Small intestine (tissue), 16 donors: ENCODE data around the gene OR10G8. TPM values are rescaled to one million over a fixed set of nuclear protein-coding genes. Genes with fewer than 3 reads are reported as not detected.
"Not testable (repeated sequence)": the region's sequence is repeated elsewhere in the genome, so short reads cannot be mapped to it uniquely, and the experiment has no call there.

Experiments
- DNase-seq, 2 donors: peaks; one replicate each; pipeline versions ENCODE4 v3.0.0 to v3.0.0-alpha.2; 2013
- FAIRE-seq: peaks from 2 replicates; lab custom pipeline; 2012; peaks lifted over from hg19 to GRCh38; lab: Jason Lieb, UNC
- H3K27ac ChIP-seq, 3 donors: one replicate each; pipeline ENCODE4 v1.5.1; 2013; ENCODE audit warnings: low read length in 2 of 3, mild to moderate bottlenecking in 2 of 3, control low read depth in 1 of 3, inconsistent platforms in 1 of 3, low read depth in 1 of 3, moderate library complexity in 1 of 3
- H3K27me3 ChIP-seq, 3 donors: one replicate each; pipeline ENCODE4 v1.6.1; 2013; ENCODE audit warnings: low read length in 3 of 3, inconsistent platforms in 1 of 3; ENCODE audit not compliant: control insufficient read depth in 3 of 3, insufficient read depth in 3 of 3
- H3K36me3 ChIP-seq, 3 donors: one replicate each; pipeline ENCODE4 v1.6.1; 2013; ENCODE audit warnings: low read length in 3 of 3, inconsistent platforms in 1 of 3, low read depth in 1 of 3, mild to moderate bottlenecking in 1 of 3, moderate library complexity in 1 of 3; ENCODE audit not compliant: control insufficient read depth in 3 of 3, insufficient read depth in 2 of 3
- H3K4me1 ChIP-seq, 3 donors: one replicate each; pipeline ENCODE4 v1.6.1; 2013; ENCODE audit warnings: low read length in 2 of 3, inconsistent platforms in 1 of 3, low read depth in 1 of 3, mild to moderate bottlenecking in 1 of 3, moderate library complexity in 1 of 3; ENCODE audit not compliant: control insufficient read depth in 3 of 3, insufficient read depth in 2 of 3
- H3K4me3 ChIP-seq, 3 donors: one replicate each; pipeline ENCODE4 v1.5.1; 2013; ENCODE audit warnings: low read length in 3 of 3, control low read depth in 1 of 3, inconsistent platforms in 1 of 3, low read depth in 1 of 3, mild to moderate bottlenecking in 1 of 3, moderate library complexity in 1 of 3
- H3K9me3 ChIP-seq, 2 donors: one replicate each; pipeline ENCODE4 v1.6.1; 2013; ENCODE audit warnings: low read depth in 1 of 2, low read length in 1 of 2; ENCODE audit not compliant: control insufficient read depth in 2 of 2, insufficient read depth in 1 of 2
- WGBS, 3 donors: extraction: QIAGEN DNeasy Blood & Tissue Kit; methylation state at CpG; one replicate each; pipeline ENCODE4 v1.1.7; 2013; 5-methylcytosine and 5-hydroxymethylcytosine counted together
- long read RNA-seq, 10 donors: transcript quantifications; one replicate each; lab custom pipeline, GENCODE V29; 2026
- polyA plus RNA-seq, 4 donors: library from polyadenylated mRNA; stranded (reverse) in 3 of 4; unstranded in 1 of 4; fragments of 200-250 nt in 3 of 4; fragments of 120-200 nt in 1 of 4; gene quantifications; one replicate each; pipeline versions ENCODE4 v1.2.1 to v1.2.3, GENCODE V29; 2013
- donor health status: healthy with polysubstance abuse.
- donor health status: control.
- donor health status: control.
- donor health status: Bipolar disorder and iron deficiency.
- donor health status: healthy.

OR10G8 gene, protein sequence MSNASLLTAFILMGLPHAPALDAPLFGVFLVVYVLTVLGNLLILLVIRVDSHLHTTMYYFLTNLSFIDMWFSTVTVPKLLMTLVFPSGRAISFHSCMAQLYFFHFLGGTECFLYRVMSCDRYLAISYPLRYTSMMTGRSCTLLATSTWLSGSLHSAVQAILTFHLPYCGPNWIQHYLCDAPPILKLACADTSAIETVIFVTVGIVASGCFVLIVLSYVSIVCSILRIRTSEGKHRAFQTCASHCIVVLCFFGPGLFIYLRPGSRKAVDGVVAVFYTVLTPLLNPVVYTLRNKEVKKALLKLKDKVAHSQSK
- not detected for polyA plus RNA-seq
- long read RNA-seq, donor 1, result 0 reads
- long read RNA-seq, donor 2, result 0 reads
- long read RNA-seq, donor 3, result 0 reads
- long read RNA-seq, donor 4, result 0 reads
- long read RNA-seq, donor 5, result 0 reads
- long read RNA-seq, donor 6, result 0 reads
- long read RNA-seq, donor 7, result 0 reads
- long read RNA-seq, donor 8, result 0 reads
- long read RNA-seq, donor 9, result 0 reads
- long read RNA-seq, donor 10, result 0 reads

DNA sequence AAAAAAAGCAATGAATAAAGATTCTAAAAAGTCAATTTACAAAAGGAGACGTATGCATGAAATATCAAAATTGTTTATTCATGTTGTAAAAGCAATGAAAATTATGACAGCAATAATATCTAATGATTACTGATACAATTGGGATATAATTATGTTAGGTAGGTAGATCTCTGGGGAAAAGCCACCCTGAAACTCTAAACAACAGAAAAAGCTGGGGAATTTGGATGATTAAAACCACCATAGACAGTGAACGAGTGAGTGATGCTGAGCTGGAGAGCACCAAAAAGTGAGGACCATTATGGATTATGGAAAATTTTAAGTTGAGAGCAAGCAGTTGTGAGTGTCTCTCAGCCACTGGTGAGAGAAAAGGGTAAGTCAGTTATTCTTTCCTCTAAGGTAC lies at the start of gene OR10G8:
TSS of gene OR10G8 (plus strand) at position 301 of the 400 bp plus-strand sequence. CDS start 2,825 bp downstream, outside the sequence.
- FAIRE-seq (no peak), DNase-seq (no peak)
- WGBS, 3 donors, result 57 to 69% (median 65%) methylated on average over 2 of the region's 2 CpGs
- no peak within 1 kb of the TSS for H3K4me3 ChIP-seq
- H3K4me1 ChIP-seq, result no peaks in the 10 kb centered on the region
- H3K9me3 ChIP-seq, result no peaks in the 10 kb centered on the region
- no peak within 1 kb of the TSS for H3K27ac ChIP-seq
- no peaks in the 10 kb centered on the region for H3K27me3 ChIP-seq
- no peaks in the 10 kb centered on the region for H3K36me3 ChIP-seq

DNA sequence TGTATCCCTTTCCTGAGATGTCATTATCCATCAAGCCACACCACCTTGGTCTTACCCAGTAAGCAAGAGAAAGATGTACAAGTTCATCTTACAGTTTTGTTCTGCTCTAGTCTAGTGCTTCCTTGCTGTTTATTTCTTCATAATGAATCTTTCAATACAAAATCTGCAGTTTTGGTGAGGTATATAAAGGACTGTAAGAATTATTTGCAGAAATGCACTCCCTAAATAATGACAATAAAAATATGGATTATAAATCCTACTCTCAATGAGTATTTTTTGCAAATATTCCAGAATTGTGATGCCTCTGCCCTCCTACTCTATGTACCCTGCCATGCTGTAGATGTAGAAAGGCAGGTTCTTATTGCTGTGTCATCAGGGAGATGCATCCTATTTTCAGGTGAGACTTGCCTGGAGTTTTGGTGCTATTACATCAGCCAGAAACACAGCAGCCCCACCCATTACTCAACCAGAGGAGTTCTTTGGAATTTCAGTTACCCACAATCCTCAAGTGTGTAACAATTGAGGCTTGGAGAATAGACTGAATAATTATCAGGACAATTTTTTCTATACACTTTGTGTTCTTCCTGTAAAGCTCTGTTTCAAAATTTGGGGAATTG lies 48.8 kb upstream of the OR10G8 start, which contains the start of gene OR10S1:
TSS of gene OR10S1 (minus strand) at position 51 of the 617 bp plus-strand sequence. CDS start 117 bp downstream, outside the sequence.
- FAIRE-seq (no peak), DNase-seq (no peak)
- Histone ChIP-seq H3K36me3 (no peaks in the 10 kb centered on the region), H3K27me3 (no peaks in the 10 kb centered on the region), H3K4me1 (no peaks in the 10 kb centered on the region), H3K27ac (no peak within 1 kb of the TSS), H3K9me3 (peaks cover 0 to 4% of the 10 kb centered on the region in 2 donors), H3K4me3 (no peak within 1 kb of the TSS)

DNA sequence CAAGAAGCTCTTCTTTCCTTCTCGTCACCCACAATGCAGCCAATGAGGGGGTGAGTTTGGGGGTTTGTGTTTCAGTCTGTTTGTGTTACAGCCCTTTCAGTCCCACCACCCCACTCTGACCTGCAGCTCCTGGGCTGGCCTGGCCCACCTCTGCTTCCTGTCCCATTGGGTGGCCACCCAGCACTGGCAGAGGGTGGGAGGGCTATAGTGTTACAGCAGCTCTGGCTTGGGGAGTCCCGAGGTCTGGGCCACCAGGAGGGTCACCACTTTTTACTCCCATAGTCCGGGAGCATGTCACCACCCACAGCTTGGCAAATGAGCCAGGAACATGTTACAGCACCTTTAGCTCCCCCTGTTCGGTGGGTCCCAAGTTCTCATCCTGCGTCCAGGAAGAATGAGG lies 47.3 kb upstream of the OR10G8 start:
- Histone ChIP-seq H3K4me1 (no peaks in the 10 kb centered on the region), H3K4me3 (no peak overlapping the region), H3K9me3 (peaks cover 0 to 6% of the 10 kb centered on the region in 2 donors), H3K27ac (no peak overlapping the region), H3K27me3 (no peaks in the 10 kb centered on the region), H3K36me3 (no peaks in the 10 kb centered on the region)
- 69 to 90% (median 85%) methylated on average over 5 of the region's 5 CpGs for WGBS, 3 donors
- FAIRE-seq, result no peak
- no peak for DNase-seq

DNA sequence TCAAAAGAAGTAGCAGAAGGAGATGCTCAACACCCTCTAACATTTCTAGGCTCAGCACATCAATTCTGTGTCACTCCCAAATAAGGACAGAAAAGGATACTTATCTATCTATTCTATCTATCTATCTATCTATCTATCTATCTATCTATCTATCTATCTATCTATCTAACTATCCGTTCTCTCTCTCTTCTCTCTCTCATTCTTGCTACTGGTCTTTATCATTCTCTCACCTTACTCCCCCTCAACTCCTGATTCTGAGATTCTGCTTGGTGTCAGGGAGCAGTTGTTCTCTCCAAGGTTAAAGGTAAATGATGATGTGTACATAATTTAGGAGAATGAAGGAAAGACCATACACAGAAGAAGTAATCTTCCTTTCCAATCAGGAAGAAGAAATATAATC lies 31.5 kb upstream of the OR10G8 start, which contains the start of gene OR10G6:
TSS of gene OR10G6 (minus strand) at position 43 of the 400 bp plus-strand sequence. CDS start at position 43, 0 bp downstream.
- H3K4me3 ChIP-seq, result no peak within 1 kb of the TSS
- FAIRE-seq, result no peak
- no peaks in the 10 kb centered on the region for H3K27me3 ChIP-seq
- 52 to 80% (median 69%) methylated on average over 1 of the region's 1 CpG for WGBS, 3 donors
- DNase-seq, result no peak
- H3K9me3 ChIP-seq, result no peaks in the 10 kb centered on the region
- no peaks in the 10 kb centered on the region for H3K36me3 ChIP-seq
- no peaks in the 10 kb centered on the region for H3K4me1 ChIP-seq
- H3K27ac ChIP-seq, result no peak within 1 kb of the TSS

DNA sequence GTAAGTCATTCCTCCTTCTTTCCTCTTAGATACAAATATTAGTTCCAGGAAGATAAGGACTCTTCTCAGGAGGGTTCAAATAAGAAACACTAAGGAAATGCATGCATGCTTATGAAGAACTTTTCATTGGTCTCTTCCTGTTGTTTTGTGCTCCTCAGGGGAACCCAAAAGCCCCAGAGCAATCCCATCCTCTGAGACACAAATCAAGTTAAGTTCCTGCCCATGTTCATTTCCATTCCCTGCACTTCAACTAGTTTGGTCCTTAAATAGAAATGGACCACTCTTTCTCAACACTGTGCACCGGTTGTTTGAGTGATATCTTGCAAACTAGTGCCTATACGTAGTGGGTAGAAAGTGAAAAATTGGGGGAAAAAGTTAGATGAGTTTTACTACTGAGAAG lies 13.9 kb upstream of the OR10G8 start, which contains the start of gene OR10G4:
TSS of gene OR10G4 (plus strand) at position 301 of the 400 bp plus-strand sequence. CDS start 2,578 bp downstream, outside the sequence.
- DNase-seq, result no peak
- no peaks in the 10 kb centered on the region for H3K36me3 ChIP-seq
- H3K9me3 ChIP-seq, result no peaks in the 10 kb centered on the region
- FAIRE-seq, result no peak
- no peaks in the 10 kb centered on the region for H3K4me1 ChIP-seq
- no peak within 1 kb of the TSS for H3K4me3 ChIP-seq
- H3K27ac ChIP-seq, result no peak within 1 kb of the TSS
- WGBS, 3 donors, result 76 to 80% (median 79%) methylated on average over 2 of the region's 2 CpGs
- H3K27me3 ChIP-seq, result no peaks in the 10 kb centered on the region

DNA sequence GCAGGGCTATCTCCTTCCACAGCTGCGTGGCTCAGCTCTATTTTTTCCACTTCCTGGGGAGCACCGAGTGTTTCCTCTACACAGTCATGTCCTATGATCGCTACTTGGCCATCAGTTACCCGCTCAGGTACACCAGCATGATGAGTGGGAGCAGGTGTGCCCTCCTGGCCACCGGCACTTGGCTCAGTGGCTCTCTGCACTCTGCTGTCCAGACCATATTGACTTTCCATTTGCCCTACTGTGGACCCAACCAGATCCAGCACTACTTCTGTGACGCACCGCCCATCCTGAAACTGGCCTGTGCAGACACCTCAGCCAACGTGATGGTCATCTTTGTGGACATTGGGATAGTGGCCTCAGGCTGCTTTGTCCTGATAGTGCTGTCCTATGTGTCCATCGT lies 10.8 kb upstream of the OR10G8 start:
- not testable (repeated sequence) for DNase-seq, H3K27ac ChIP-seq, H3K4me3 ChIP-seq, H3K4me1 ChIP-seq, FAIRE-seq, H3K27me3 ChIP-seq, H3K9me3 ChIP-seq, H3K36me3 ChIP-seq
- 79 to 89% (median 86%) methylated on average over 5 to 7 of the region's 9 CpGs for WGBS, 3 donors

DNA sequence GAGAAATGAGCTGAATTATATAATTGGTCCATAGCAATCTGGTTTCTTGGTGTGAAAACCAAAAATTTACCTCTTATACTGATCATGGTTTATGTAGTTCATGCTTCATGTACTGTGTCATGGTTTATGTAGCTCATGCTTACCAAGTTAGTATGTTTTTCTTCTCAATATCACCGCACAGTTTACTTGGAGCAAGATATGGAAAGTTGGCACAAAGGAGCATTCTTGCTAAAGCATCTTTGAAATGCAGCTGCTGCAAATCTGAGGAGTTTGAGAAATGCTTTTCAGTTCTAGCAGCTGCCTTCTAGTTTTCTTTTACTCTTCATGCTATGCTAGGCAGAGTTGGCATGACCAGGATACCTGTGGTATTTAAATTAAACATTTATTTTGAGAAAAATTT lies 10.1 kb downstream of the OR10G8 start:
- no peaks in the 10 kb centered on the region for H3K36me3 ChIP-seq
- H3K9me3 ChIP-seq, result no peaks in the 10 kb centered on the region
- no peak for DNase-seq
- H3K4me1 ChIP-seq, result no peaks in the 10 kb centered on the region
- FAIRE-seq, result no peak
- H3K27me3 ChIP-seq, result no peaks in the 10 kb centered on the region
- 64 to 85% (median 79%) methylated on average over 1 of the region's 1 CpG for WGBS, 3 donors
- H3K4me3 ChIP-seq, result no peak overlapping the region
- no peak overlapping the region for H3K27ac ChIP-seq

DNA sequence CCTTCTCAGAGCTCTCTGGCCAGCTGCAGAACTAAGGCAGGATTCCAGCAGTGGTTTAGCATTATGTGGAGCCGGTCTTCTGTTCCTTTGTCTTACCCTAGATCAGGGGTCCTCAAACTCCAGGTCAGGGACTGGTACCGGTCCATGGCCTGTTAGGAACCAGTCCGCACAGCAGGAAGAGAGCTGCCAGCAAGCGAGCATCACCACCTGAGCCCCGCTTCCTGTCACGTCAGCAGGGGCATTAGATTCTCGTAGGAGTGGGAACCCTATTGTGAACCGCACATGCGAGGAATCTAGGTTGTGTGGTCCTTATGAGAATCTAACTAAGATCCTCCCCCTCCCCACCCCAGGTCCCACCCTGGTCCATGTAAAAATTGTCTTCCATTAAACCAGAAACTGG lies 13.0 kb downstream of the OR10G8 start:
- FAIRE-seq (no peak), DNase-seq (no peak)
- Histone ChIP-seq H3K9me3 (no peaks in the 10 kb centered on the region), H3K36me3 (no peaks in the 10 kb centered on the region), H3K27me3 (no peaks in the 10 kb centered on the region), H3K27ac (no peak overlapping the region), H3K4me1 (no peaks in the 10 kb centered on the region), H3K4me3 (no peak overlapping the region)
- WGBS, 3 donors, result 81 to 85% (median 81%) methylated on average over 9 of the region's 9 CpGs
